SK-N-SH treated with all-trans-retinoic acid at 6 μM for 48 hours (cell line): ENCODE data around the gene RAPGEF4.
A peak's percentile ranks its signal among the peaks of the same experiment; 100 is the strongest.

Experiments
- ATAC-seq: fragments of 200-7000 bp; cut with Tn5 transposase; 3 replicates; pipeline ENCODE4 v1.9.1; 2020; ENCODE audit warnings: mild to moderate bottlenecking, moderate library complexity
- ARNTL ChIP-seq: fragments of 450-650 bp; formaldehyde crosslinking; IDR thresholded peaks from 2 replicates; pipeline ENCODE4 v1.5.0; 2020; ENCODE audit warnings: low read depth, mild to moderate bottlenecking, moderate library complexity, borderline replicate concordance
- BACH2 ChIP-seq: fragments of 250-450 bp; sonication (Bioruptor Pico); IDR thresholded peaks from 2 replicates; pipeline ENCODE4 v1.9.0; 2021; ENCODE audit warnings: mild to moderate bottlenecking, borderline replicate concordance
- CSDC2 ChIP-seq: fragments of 250-450 bp; sonication (Bioruptor Pico); IDR thresholded peaks from 2 replicates; pipeline ENCODE4 v1.5.0; 2020; ENCODE audit warnings: mild to moderate bottlenecking, moderate library complexity
- ESRRG ChIP-seq: fragments of 250-450 bp; sonication (Bioruptor Pico); IDR thresholded peaks from 2 replicates; pipeline ENCODE4 v1.6.1; 2021; ENCODE audit warnings: mild to moderate bottlenecking
- GLIS3 ChIP-seq: fragments of 250-450 bp; sonication (Bioruptor Pico); IDR thresholded peaks from 2 replicates; pipeline ENCODE4 v1.5.0; 2020; ENCODE audit warnings: mild to moderate bottlenecking, moderate library complexity
- ISL1 ChIP-seq: fragments of 250-450 bp; sonication (Bioruptor Pico); IDR thresholded peaks from 2 replicates; pipeline ENCODE4 v2.1.2; 2022; ENCODE audit warnings: mild to moderate bottlenecking, moderate library complexity
- OSR1 ChIP-seq: fragments of 250-450 bp; sonication (Bioruptor Pico); IDR thresholded peaks from 2 replicates; pipeline ENCODE4 v1.8.0; 2022; ENCODE audit warnings: moderate library complexity, mild to moderate bottlenecking, inconsistent platforms
- PPARA ChIP-seq: fragments of 250-450 bp; sonication (Bioruptor Pico); IDR thresholded peaks from 2 replicates; pipeline ENCODE4 v1.5.0; 2020; ENCODE audit warnings: mild to moderate bottlenecking, borderline replicate concordance
- RARB ChIP-seq: fragments of 250-450 bp; sonication (Bioruptor Pico); IDR thresholded peaks from 2 replicates; pipeline ENCODE4 v1.8.0; 2021; ENCODE audit warnings: mild to moderate bottlenecking, moderate library complexity
- SNAI2 ChIP-seq: fragments of 250-450 bp; sonication (Bioruptor Pico); IDR thresholded peaks from 2 replicates; pipeline ENCODE4 v1.5.0; 2020; ENCODE audit warnings: mild to moderate bottlenecking, moderate library complexity
- TCF4 ChIP-seq: fragments of 250-450 bp; sonication (Bioruptor Pico); IDR thresholded peaks from 2 replicates; pipeline ENCODE4 v1.8.0; 2021; ENCODE audit warnings: mild to moderate bottlenecking, moderate library complexity, borderline replicate concordance
- TOX ChIP-seq: fragments of 250-450 bp; sonication (Bioruptor Pico); IDR thresholded peaks from 2 replicates; pipeline ENCODE4 v1.8.0; 2021; ENCODE audit warnings: mild to moderate bottlenecking, moderate library complexity, borderline replicate concordance
- ZC3H10 ChIP-seq: fragments of 250-450 bp; sonication (Bioruptor Pico); IDR thresholded peaks from 2 replicates; pipeline ENCODE4 v1.5.1; 2021; ENCODE audit warnings: mild to moderate bottlenecking, moderate library complexity
- ZFP30 ChIP-seq: fragments of 450-650 bp; formaldehyde crosslinking; IDR thresholded peaks from 2 replicates; pipeline ENCODE4 v1.5.0; 2022; ENCODE audit warnings: mild to moderate bottlenecking, moderate library complexity
- TF ChIP-seq, protein P1 (sequence below): fragments of 250-450 bp; sonication (Bioruptor Pico); IDR thresholded peaks from 2 replicates; pipeline ENCODE4 v1.5.1; 2020; ENCODE audit warnings: low read depth, mild to moderate bottlenecking, moderate library complexity
- TF ChIP-seq, protein P2 (sequence below): fragments of 250-450 bp; sonication (Bioruptor Pico); IDR thresholded peaks from 2 replicates; pipeline ENCODE4 v1.5.0; 2020; ENCODE audit warnings: mild to moderate bottlenecking, moderate library complexity
- TF ChIP-seq, protein P3 (sequence below): fragments of 250-450 bp; sonication (Bioruptor Pico); IDR thresholded peaks from 2 replicates; pipeline ENCODE4 v1.8.0; 2021; ENCODE audit warnings: low read depth, mild to moderate bottlenecking, moderate library complexity, borderline replicate concordance
- TF ChIP-seq, protein P4 (sequence below): fragments of 250-450 bp; sonication (Bioruptor Pico); IDR thresholded peaks from 2 replicates; pipeline ENCODE4 v1.8.0; 2020; ENCODE audit warnings: mild to moderate bottlenecking, moderate library complexity, borderline replicate concordance

RAPGEF4 gene

DNA sequence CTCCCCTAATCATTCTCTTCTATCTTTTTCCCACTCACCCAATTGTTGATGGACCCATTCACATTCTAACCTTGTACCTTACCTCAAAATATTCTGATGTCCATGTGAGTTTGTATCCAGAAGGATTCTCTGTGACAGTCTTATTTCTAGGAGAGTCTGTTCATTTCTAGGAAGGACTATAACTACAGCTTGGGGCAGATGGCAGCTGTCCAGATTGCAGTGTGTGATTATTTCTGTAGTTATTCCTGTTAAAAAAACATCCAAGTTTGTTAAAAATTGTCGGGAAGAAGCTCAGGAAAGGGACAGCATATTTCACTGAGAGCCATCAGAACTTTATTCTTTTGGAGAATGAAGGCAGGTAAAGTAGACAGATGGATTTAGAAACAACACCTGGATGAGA, 142.6 kb downstream of the RAPGEF4 start:
- TF ChIP-seq, protein P1, sequence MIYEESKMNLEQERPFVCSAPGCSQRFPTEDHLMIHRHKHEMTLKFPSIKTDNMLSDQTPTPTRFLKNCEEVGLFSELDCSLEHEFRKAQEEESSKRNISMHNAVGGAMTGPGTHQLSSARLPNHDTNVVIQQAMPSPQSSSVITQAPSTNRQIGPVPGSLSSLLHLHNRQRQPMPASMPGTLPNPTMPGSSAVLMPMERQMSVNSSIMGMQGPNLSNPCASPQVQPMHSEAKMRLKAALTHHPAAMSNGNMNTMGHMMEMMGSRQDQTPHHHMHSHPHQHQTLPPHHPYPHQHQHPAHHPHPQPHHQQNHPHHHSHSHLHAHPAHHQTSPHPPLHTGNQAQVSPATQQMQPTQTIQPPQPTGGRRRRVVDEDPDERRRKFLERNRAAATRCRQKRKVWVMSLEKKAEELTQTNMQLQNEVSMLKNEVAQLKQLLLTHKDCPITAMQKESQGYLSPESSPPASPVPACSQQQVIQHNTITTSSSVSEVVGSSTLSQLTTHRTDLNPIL = no peak
- no peak for TF ChIP-seq PPARA (CRISPR knock-in tag)
- no peak for TF ChIP-seq ZFP30 (CRISPR knock-in tag)
- TF ChIP-seq OSR1 (CRISPR knock-in tag) = no peak
- no peak for ATAC-seq

DNA sequence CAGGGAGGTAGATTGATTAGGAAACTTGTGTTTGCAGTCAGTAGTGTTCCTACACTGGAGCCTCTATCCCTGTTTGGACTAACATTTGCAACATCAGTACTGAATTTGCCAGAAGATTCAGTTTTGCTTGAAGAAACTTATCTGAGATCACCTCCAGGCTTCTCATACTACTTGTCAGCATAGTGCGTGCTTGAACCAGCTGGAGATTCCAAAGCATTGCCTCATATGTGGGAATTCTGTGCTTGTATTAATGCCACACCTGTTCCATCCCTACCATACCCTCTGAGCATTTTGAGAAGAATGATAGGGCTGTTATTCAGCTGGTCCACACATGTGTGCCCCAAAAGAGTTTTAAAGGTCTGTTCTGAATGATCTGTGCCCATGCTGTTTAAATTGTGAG, 148.7 kb downstream of the RAPGEF4 start:
- TF ChIP-seq SNAI2 (CRISPR knock-in tag) (no peak), TCF4 (CRISPR knock-in tag) (no peak), ESRRG (CRISPR knock-in tag) (no peak)
- TF ChIP-seq, protein P2, sequence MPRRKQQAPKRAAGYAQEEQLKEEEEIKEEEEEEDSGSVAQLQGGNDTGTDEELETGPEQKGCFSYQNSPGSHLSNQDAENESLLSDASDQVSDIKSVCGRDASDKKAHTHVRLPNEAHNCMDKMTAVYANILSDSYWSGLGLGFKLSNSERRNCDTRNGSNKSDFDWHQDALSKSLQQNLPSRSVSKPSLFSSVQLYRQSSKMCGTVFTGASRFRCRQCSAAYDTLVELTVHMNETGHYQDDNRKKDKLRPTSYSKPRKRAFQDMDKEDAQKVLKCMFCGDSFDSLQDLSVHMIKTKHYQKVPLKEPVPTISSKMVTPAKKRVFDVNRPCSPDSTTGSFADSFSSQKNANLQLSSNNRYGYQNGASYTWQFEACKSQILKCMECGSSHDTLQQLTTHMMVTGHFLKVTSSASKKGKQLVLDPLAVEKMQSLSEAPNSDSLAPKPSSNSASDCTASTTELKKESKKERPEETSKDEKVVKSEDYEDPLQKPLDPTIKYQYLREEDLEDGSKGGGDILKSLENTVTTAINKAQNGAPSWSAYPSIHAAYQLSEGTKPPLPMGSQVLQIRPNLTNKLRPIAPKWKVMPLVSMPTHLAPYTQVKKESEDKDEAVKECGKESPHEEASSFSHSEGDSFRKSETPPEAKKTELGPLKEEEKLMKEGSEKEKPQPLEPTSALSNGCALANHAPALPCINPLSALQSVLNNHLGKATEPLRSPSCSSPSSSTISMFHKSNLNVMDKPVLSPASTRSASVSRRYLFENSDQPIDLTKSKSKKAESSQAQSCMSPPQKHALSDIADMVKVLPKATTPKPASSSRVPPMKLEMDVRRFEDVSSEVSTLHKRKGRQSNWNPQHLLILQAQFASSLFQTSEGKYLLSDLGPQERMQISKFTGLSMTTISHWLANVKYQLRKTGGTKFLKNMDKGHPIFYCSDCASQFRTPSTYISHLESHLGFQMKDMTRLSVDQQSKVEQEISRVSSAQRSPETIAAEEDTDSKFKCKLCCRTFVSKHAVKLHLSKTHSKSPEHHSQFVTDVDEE (CRISPR knock-in tag) = no peak
- ATAC-seq = no peak

DNA sequence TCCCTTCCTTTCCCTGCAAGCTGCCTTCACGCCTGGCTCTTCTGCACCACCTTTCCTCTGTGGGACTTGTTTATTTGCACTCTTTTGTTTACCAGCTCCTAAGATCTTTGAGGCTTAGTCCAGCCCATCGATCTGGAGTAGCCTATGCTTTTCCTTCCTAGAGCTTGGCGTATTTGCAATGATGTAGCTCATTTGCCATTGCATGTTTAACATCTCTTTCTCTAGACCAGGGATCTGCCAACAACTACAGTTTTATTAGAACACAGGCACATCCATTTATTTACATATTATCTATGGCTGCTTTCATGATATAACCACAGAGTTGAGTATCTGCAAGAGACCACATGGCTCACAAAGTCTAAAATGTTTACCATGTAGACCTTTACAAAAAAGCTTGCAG, 150.4 kb downstream of the RAPGEF4 start:
- ATAC-seq = no peak
- TF ChIP-seq RARB (CRISPR knock-in tag) (no peak), TCF4 (CRISPR knock-in tag) (no peak), BACH2 (CRISPR knock-in tag) (no peak), ARNTL (no peak), TOX (CRISPR knock-in tag) (no peak), SNAI2 (CRISPR knock-in tag) (no peak), PPARA (CRISPR knock-in tag) (no peak), ZFP30 (CRISPR knock-in tag) (no peak), ISL1 (CRISPR knock-in tag) (no peak)
- TF ChIP-seq, protein P3, sequence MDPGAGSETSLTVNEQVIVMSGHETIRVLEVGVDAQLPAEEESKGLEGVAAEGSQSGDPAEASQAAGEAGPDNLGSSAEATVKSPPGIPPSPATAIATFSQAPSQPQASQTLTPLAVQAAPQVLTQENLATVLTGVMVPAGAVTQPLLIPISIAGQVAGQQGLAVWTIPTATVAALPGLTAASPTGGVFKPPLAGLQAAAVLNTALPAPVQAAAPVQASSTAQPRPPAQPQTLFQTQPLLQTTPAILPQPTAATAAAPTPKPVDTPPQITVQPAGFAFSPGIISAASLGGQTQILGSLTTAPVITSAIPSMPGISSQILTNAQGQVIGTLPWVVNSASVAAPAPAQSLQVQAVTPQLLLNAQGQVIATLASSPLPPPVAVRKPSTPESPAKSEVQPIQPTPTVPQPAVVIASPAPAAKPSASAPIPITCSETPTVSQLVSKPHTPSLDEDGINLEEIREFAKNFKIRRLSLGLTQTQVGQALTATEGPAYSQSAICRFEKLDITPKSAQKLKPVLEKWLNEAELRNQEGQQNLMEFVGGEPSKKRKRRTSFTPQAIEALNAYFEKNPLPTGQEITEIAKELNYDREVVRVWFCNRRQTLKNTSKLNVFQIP = no peak

DNA sequence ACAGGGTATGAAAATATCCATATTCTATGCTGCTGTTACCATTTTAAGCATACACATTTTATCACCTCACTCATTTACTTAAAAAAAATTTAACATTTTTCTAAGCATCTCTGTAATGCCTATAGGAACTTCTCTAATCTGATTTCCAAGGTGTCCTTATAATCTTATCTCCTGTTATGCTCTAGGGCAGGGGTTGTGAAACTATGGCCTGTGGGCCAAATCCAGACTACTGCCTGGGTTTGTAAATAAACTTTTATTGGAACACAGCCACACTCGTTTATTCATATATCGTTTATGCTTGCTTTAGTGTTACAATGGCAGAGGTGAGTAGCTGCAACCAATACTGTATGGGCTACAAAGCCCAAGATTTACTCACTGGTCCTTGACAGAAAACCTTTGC, 151.6 kb downstream of the RAPGEF4 start:
- TF ChIP-seq, protein P4, sequence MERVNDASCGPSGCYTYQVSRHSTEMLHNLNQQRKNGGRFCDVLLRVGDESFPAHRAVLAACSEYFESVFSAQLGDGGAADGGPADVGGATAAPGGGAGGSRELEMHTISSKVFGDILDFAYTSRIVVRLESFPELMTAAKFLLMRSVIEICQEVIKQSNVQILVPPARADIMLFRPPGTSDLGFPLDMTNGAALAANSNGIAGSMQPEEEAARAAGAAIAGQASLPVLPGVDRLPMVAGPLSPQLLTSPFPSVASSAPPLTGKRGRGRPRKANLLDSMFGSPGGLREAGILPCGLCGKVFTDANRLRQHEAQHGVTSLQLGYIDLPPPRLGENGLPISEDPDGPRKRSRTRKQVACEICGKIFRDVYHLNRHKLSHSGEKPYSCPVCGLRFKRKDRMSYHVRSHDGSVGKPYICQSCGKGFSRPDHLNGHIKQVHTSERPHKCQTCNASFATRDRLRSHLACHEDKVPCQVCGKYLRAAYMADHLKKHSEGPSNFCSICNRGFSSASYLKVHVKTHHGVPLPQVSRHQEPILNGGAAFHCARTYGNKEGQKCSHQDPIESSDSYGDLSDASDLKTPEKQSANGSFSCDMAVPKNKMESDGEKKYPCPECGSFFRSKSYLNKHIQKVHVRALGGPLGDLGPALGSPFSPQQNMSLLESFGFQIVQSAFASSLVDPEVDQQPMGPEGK (CRISPR knock-in tag) = no peak
- TF ChIP-seq ZC3H10 (CRISPR knock-in tag) = no peak
- TF ChIP-seq TCF4 (CRISPR knock-in tag) = no peak
- TF ChIP-seq GLIS3 (CRISPR knock-in tag) = no peak
- ATAC-seq = no peak

DNA sequence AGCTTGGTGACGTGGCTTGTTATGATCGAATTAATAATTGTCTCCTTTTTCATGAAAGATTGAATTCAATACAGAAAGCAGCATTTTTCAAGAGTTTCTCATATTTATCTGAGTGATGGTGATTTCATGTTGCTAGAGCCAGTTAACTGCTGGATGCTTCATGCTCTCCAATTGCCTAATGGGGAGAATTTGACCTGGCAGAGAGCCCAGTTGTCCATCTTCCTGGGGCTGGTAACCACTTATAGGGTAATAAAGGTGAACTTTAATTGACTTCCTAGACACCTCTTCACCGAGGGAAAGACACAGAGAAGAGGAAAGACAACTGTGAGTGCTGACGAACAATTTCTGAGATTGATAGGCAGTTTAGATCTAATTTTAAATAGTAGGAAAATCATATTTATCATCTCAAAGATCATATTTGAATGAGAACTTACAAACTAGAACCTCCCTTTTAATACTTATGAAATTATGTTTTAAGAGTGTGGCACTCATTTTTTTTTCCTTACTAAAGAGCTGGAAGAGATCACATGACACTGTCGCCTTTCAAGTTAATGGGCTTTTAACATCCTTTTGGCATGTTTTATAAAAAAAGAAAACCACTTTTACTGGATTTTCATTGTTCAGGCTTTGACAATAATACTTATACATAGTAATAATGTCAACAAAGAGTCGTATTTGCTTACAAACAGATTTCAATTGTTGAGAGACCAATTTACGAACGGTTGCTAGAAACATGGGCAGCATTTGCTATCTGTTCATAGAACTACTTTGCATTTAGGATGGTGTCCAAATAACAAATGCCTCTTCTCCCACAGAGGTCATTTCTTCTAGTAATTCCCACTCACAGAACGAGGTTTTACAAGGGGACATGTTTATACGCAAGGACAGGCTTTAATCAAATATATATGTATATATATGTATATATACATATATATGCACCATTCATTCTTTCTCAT, 153.3 kb downstream of the RAPGEF4 start:
- TF ChIP-seq, protein P2 (CRISPR knock-in tag) = peak; percentile 89
- TF ChIP-seq ISL1 (CRISPR knock-in tag) (peak; percentile 94), PPARA (CRISPR knock-in tag) (no peak), CSDC2 (CRISPR knock-in tag) (no peak), ZC3H10 (CRISPR knock-in tag) (no peak)
- TF ChIP-seq, protein P1 = 0 out of 2 replicates have a peak, but pooled peaks have one; percentile 20
- TF ChIP-seq, all 23 proteins: peak for 3
- ATAC-seq = no peak
